SK-N-SH treated with all-trans-retinoic acid at 6 μM for 48 hours (cell line): ENCODE measurements around the gene GPBAR1.
A peak's percentile ranks its signal among the peaks of the same experiment; 100 is the strongest.

Source experiments
- ATAC-seq: fragments of 200-7000 bp; cut with Tn5 transposase; 3 replicates; pipeline ENCODE4 v1.9.1; 2020; ENCODE audit warnings: mild to moderate bottlenecking, moderate library complexity
- ARNTL ChIP-seq: fragments of 450-650 bp; formaldehyde crosslinking; IDR thresholded peaks from 2 replicates; pipeline ENCODE4 v1.5.0; 2020; ENCODE audit warnings: low read depth, mild to moderate bottlenecking, moderate library complexity, borderline replicate concordance
- CREB5 ChIP-seq: fragments of 250-450 bp; sonication (Bioruptor Pico); IDR thresholded peaks from 2 replicates; pipeline ENCODE4 v1.5.1; 2020; ENCODE audit warnings: low read depth, mild to moderate bottlenecking, moderate library complexity
- CSDC2 ChIP-seq: fragments of 250-450 bp; sonication (Bioruptor Pico); IDR thresholded peaks from 2 replicates; pipeline ENCODE4 v1.5.0; 2020; ENCODE audit warnings: mild to moderate bottlenecking, moderate library complexity
- ESRRG ChIP-seq: fragments of 250-450 bp; sonication (Bioruptor Pico); IDR thresholded peaks from 2 replicates; pipeline ENCODE4 v1.6.1; 2021; ENCODE audit warnings: mild to moderate bottlenecking
- GLIS3 ChIP-seq: fragments of 250-450 bp; sonication (Bioruptor Pico); IDR thresholded peaks from 2 replicates; pipeline ENCODE4 v1.5.0; 2020; ENCODE audit warnings: mild to moderate bottlenecking, moderate library complexity
- ISL1 ChIP-seq: fragments of 250-450 bp; sonication (Bioruptor Pico); IDR thresholded peaks from 2 replicates; pipeline ENCODE4 v2.1.2; 2022; ENCODE audit warnings: mild to moderate bottlenecking, moderate library complexity
- OSR1 ChIP-seq: fragments of 250-450 bp; sonication (Bioruptor Pico); IDR thresholded peaks from 2 replicates; pipeline ENCODE4 v1.8.0; 2022; ENCODE audit warnings: moderate library complexity, mild to moderate bottlenecking, inconsistent platforms
- PATZ1 ChIP-seq: fragments of 250-450 bp; sonication (Bioruptor Pico); IDR thresholded peaks from 2 replicates; pipeline ENCODE4 v1.8.0; 2020; ENCODE audit warnings: mild to moderate bottlenecking, moderate library complexity, borderline replicate concordance
- POU6F1 ChIP-seq: fragments of 250-450 bp; sonication (Bioruptor Pico); IDR thresholded peaks from 2 replicates; pipeline ENCODE4 v1.8.0; 2021; ENCODE audit warnings: low read depth, mild to moderate bottlenecking, moderate library complexity, borderline replicate concordance
- PPARA ChIP-seq: fragments of 250-450 bp; sonication (Bioruptor Pico); IDR thresholded peaks from 2 replicates; pipeline ENCODE4 v1.5.0; 2020; ENCODE audit warnings: mild to moderate bottlenecking, borderline replicate concordance
- RARB ChIP-seq: fragments of 250-450 bp; sonication (Bioruptor Pico); IDR thresholded peaks from 2 replicates; pipeline ENCODE4 v1.8.0; 2021; ENCODE audit warnings: mild to moderate bottlenecking, moderate library complexity
- SNAI2 ChIP-seq: fragments of 250-450 bp; sonication (Bioruptor Pico); IDR thresholded peaks from 2 replicates; pipeline ENCODE4 v1.5.0; 2020; ENCODE audit warnings: mild to moderate bottlenecking, moderate library complexity
- TCF4 ChIP-seq: fragments of 250-450 bp; sonication (Bioruptor Pico); IDR thresholded peaks from 2 replicates; pipeline ENCODE4 v1.8.0; 2021; ENCODE audit warnings: mild to moderate bottlenecking, moderate library complexity, borderline replicate concordance
- TOX ChIP-seq: fragments of 250-450 bp; sonication (Bioruptor Pico); IDR thresholded peaks from 2 replicates; pipeline ENCODE4 v1.8.0; 2021; ENCODE audit warnings: mild to moderate bottlenecking, moderate library complexity, borderline replicate concordance
- TSHZ2 ChIP-seq: fragments of 250-450 bp; sonication (Bioruptor Pico); IDR thresholded peaks from 2 replicates; pipeline ENCODE4 v1.5.0; 2020; ENCODE audit warnings: mild to moderate bottlenecking, moderate library complexity
- ZC3H10 ChIP-seq: fragments of 250-450 bp; sonication (Bioruptor Pico); IDR thresholded peaks from 2 replicates; pipeline ENCODE4 v1.5.1; 2021; ENCODE audit warnings: mild to moderate bottlenecking, moderate library complexity
- ZFP3 ChIP-seq: fragments of 250-450 bp; sonication (Bioruptor Pico); IDR thresholded peaks from 2 replicates; pipeline ENCODE4 v1.5.0; 2020; ENCODE audit warnings: mild to moderate bottlenecking, moderate library complexity
- ZFP30 ChIP-seq: fragments of 450-650 bp; formaldehyde crosslinking; IDR thresholded peaks from 2 replicates; pipeline ENCODE4 v1.5.0; 2022; ENCODE audit warnings: mild to moderate bottlenecking, moderate library complexity
- ZNF565 ChIP-seq: fragments of 450-650 bp; formaldehyde crosslinking; conservative IDR thresholded peaks from 2 replicates; pipeline ENCODE4 v1.5.0; 2020; ENCODE audit warnings: low read depth, mild to moderate bottlenecking, moderate library complexity
- ZNF70 ChIP-seq: fragments of 450-650 bp; formaldehyde crosslinking; IDR thresholded peaks from 2 replicates; pipeline ENCODE4 v1.5.0; 2020; ENCODE audit warnings: mild to moderate bottlenecking, moderate library complexity
- ZNF8 ChIP-seq: fragments of 450-650 bp; formaldehyde crosslinking; IDR thresholded peaks from 2 replicates; pipeline ENCODE4 v1.5.0; 2020; ENCODE audit warnings: mild to moderate bottlenecking, moderate library complexity
- TF ChIP-seq, protein P1 (sequence below): fragments of 250-450 bp; sonication (Bioruptor Pico); IDR thresholded peaks from 2 replicates; pipeline ENCODE4 v1.5.1; 2021; ENCODE audit warnings: mild to moderate bottlenecking, moderate library complexity

The GPBAR1 gene

DNA sequence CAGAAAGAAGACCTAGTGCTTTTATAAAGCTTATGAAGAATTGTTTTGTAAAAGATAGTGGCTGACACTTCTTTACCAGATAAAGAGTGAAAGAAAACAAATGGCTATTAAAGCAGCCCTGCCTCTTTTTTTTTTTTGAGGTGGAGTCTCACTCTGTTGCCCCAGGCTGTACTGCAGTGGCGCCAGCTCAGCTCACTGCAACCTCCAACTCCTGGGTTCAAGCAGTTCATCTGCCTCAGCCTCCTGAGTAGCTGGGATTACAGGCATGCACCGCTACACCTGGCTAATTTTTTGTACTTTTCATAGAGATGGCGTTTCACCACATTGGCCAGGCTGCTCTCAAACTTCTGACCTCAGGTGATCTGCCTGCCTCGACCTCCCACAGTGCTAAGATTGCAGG, 31.0 kb upstream of the GPBAR1 start:
- TF ChIP-seq POU6F1 (CRISPR knock-in tag) (no peak), SNAI2 (CRISPR knock-in tag) (no peak), ZNF8 (CRISPR knock-in tag) (no peak), ZFP3 (no peak), ZNF70 (CRISPR knock-in tag) (no peak), TOX (no peak), OSR1 (CRISPR knock-in tag) (no peak), ZFP30 (CRISPR knock-in tag) (no peak), TSHZ2 (CRISPR knock-in tag) (no peak), PPARA (CRISPR knock-in tag) (no peak), PATZ1 (CRISPR knock-in tag) (no peak), CREB5 (CRISPR knock-in tag) (no peak), GLIS3 (no peak), ARNTL (no peak), ZC3H10 (CRISPR knock-in tag) (no peak)
- TF ChIP-seq, protein P1, sequence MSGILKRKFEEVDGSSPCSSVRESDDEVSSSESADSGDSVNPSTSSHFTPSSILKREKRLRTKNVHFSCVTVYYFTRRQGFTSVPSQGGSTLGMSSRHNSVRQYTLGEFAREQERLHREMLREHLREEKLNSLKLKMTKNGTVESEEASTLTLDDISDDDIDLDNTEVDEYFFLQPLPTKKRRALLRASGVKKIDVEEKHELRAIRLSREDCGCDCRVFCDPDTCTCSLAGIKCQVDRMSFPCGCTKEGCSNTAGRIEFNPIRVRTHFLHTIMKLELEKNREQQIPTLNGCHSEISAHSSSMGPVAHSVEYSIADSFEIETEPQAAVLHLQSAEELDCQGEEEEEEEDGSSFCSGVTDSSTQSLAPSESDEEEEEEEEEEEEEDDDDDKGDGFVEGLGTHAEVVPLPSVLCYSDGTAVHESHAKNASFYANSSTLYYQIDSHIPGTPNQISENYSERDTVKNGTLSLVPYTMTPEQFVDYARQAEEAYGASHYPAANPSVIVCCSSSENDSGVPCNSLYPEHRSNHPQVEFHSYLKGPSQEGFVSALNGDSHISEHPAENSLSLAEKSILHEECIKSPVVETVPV: no peak
- ATAC-seq: 0 out of 3 replicates have a peak, but pooled peaks have one; percentile 7

GRCh38 chr2:218230882-218231281, 29.9 kb upstream of the GPBAR1 start:
- ATAC-seq: peak; percentile 45

GRCh38 chr2:218233543-218233942, 27.3 kb upstream of the GPBAR1 start:
- TF ChIP-seq ZNF8 (CRISPR knock-in tag) (no peak), RARB (CRISPR knock-in tag) (no peak), ZC3H10 (CRISPR knock-in tag) (no peak), ISL1 (no peak), SNAI2 (CRISPR knock-in tag) (no peak), CSDC2 (CRISPR knock-in tag) (no peak), ZNF565 (CRISPR knock-in tag) (no peak), TSHZ2 (CRISPR knock-in tag) (no peak), TCF4 (no peak)
- TF ChIP-seq, protein P1: no peak
- no peak for ATAC-seq

More at GRCh38 chr2:218230882-218231281, 29.9 kb upstream of the GPBAR1 start:
- TF ChIP-seq SNAI2 (CRISPR knock-in tag): no peak
- no peak for TF ChIP-seq CREB5 (CRISPR knock-in tag)
- TF ChIP-seq CSDC2 (CRISPR knock-in tag): no peak
- no peak for TF ChIP-seq ESRRG (CRISPR knock-in tag)
- no peak for TF ChIP-seq RARB (CRISPR knock-in tag)
